Keratinocyte (primary cell): ENCODE measurements around the gene TGM1. TPM values are rescaled to one million over a fixed set of nuclear protein-coding genes. Genes with fewer than 3 reads are reported as not detected.
A peak's percentile ranks its signal among the peaks of the same experiment; 100 is the strongest.

Source experiments
- DNase-seq: peaks from one replicate; pipeline ENCODE4 v3.0.0-alpha.2; 2011; ENCODE audit warnings: low read depth, missing footprints, low spot score
- FAIRE-seq: peaks from 2 replicates; lab custom pipeline; 2011; peaks lifted over from hg19 to GRCh38; lab: Jason Lieb, UNC
- H2AFZ ChIP-seq: 2 replicates; pipeline ENCODE4 v1.6.0; 2012; ENCODE audit warnings: low read length, control low read depth, inconsistent platforms; ENCODE audit not compliant: control insufficient read depth
- H3K27ac ChIP-seq: 2 replicates; pipeline ENCODE4 v1.5.1; 2011; ENCODE audit warnings: low read length; ENCODE audit not compliant: control insufficient read depth, insufficient read depth
- H3K27me3 ChIP-seq: 3 replicates; pipeline ENCODE4 v1.6.0; 2011; ENCODE audit warnings: low read length; ENCODE audit not compliant: control insufficient read depth, insufficient read depth; ENCODE audit errors: extremely low read depth
- H3K36me3 ChIP-seq, 2 experiments: 2 replicates in 1 of 2; 3 replicates in 1 of 2; pipeline ENCODE4 v1.5.1; 2011; ENCODE audit warnings: low read length in 2 of 2, mild to moderate bottlenecking in 1 of 2; ENCODE audit not compliant: control insufficient read depth in 2 of 2, insufficient read depth in 2 of 2; ENCODE audit errors: extremely low read depth in 1 of 2
- H3K4me1 ChIP-seq: 3 replicates; pipeline ENCODE4 v1.5.1; 2011; ENCODE audit warnings: low read length; ENCODE audit not compliant: control insufficient read depth, insufficient read depth; ENCODE audit errors: extremely low read depth
- H3K4me2 ChIP-seq: 3 replicates; pipeline ENCODE4 v1.6.0; 2011; ENCODE audit warnings: low read depth, low read length; ENCODE audit not compliant: control insufficient read depth, insufficient read depth; ENCODE audit errors: extremely low read depth
- H3K4me3 ChIP-seq, 3 experiments: fragments of 200-600 bp in 1 of 3; sonication (generic) in 1 of 3; 2 replicates in 2 of 3; 3 replicates in 1 of 3; pipeline ENCODE4 v1.5.1; 2011 to 2016; ENCODE audit warnings: low read length in 3 of 3, mild to moderate bottlenecking in 3 of 3, control low read depth in 2 of 3, inconsistent platforms in 1 of 3, low read depth in 1 of 3, mixed read lengths in 1 of 3, mixed run types in 1 of 3, moderate library complexity in 1 of 3; ENCODE audit not compliant: control insufficient read depth in 2 of 3, insufficient read depth in 2 of 3; ENCODE audit errors: extremely low read depth in 1 of 3
- H3K79me2 ChIP-seq: 2 replicates; pipeline ENCODE4 v1.6.0; 2012; ENCODE audit warnings: low read length; ENCODE audit not compliant: control insufficient read depth, insufficient read depth
- H3K9ac ChIP-seq: 3 replicates; pipeline ENCODE4 v1.6.0; 2011; ENCODE audit warnings: low read length; ENCODE audit not compliant: control insufficient read depth, insufficient read depth; ENCODE audit errors: extremely low read depth
- H3K9me1 ChIP-seq: 3 replicates; pipeline ENCODE4 v1.6.0; 2011; ENCODE audit warnings: low read length; ENCODE audit not compliant: control insufficient read depth, insufficient read depth; ENCODE audit errors: extremely low read depth
- H3K9me3 ChIP-seq: 2 replicates; pipeline ENCODE4 v1.5.1; 2012; ENCODE audit warnings: low read depth, low read length; ENCODE audit not compliant: control insufficient read depth
- H4K20me1 ChIP-seq: 3 replicates; pipeline ENCODE4 v1.6.0; 2011; ENCODE audit warnings: low read length; ENCODE audit not compliant: control insufficient read depth, insufficient read depth; ENCODE audit errors: extremely low read depth
- CTCF ChIP-seq, 3 experiments: IDR thresholded peaks in 1 of 3; conservative IDR thresholded peaks in 1 of 3; optimal IDR thresholded peaks in 1 of 3; 2 replicates in 2 of 3; 3 replicates in 1 of 3; pipeline versions ENCODE3 to v1.5.1; 2011; ENCODE audit warnings: low read length in 3 of 3, mild to moderate bottlenecking in 3 of 3, moderate library complexity in 2 of 3, control low read depth in 1 of 3, inconsistent platforms in 1 of 3; ENCODE audit not compliant: insufficient read depth in 2 of 3; ENCODE audit errors: extremely low read depth in 1 of 3
- EZH2 ChIP-seq: IDR thresholded peaks from one replicate; pipeline ENCODE4 v1.6.1; 2012; ENCODE audit warnings: inconsistent platforms, mild to moderate bottlenecking, low read length, moderate library complexity
- dilution Hi-C: fragments of 300-500 bp; cut with MboI; formaldehyde crosslinking; loops from one replicate; pipeline ENCODE4 v1.7.0; 2020; ENCODE audit warnings: low sequenced_read_pairs; ENCODE audit not compliant: extremely low pct_ligation_motif_present
- polyA plus RNA-seq, 5 experiments: library from polyadenylated mRNA; depleted of rRNA in 3 of 5; stranded (reverse) in 3 of 5; stranded (forward) in 1 of 5; unstranded in 1 of 5; fragments of >200 nt; gene quantifications; 1 replicate in 1 of 5; 2 replicates in 3 of 5; 3 replicates in 1 of 5; pipeline versions ENCODE4 v1.2.1 to v1.2.3, GENCODE V29; 2011 to 2012; ENCODE audit warnings: missing spikeins in 2 of 5, low read depth in 1 of 5, low replicate concordance in 1 of 5

The TGM1 gene
- polyA plus RNA-seq, 1 donor (not counting 4 experiments of a cell fraction or from before 2014, with no cell fraction given) = 16.1 TPM

- peak within 1 kb of the TSS; percentile 98 for H3K4me2 ChIP-seq
- H3K36me3 ChIP-seq = peaks cover 12 to 26% of the 10 kb centered on the region in 2 experiments
- H3K9ac ChIP-seq = peak within 1 kb of the TSS; percentile 94
- H3K27ac ChIP-seq = peak within 1 kb of the TSS; percentile 97
- no peaks in the 10 kb centered on the region for H3K27me3 ChIP-seq
- no peak for DNase-seq
- peak within 1 kb of the TSS; percentile 96 for H2AFZ ChIP-seq
- dilution Hi-C loops = no loop called here
- H4K20me1 ChIP-seq = no peaks in the 10 kb centered on the region
- no peaks in the 10 kb centered on the region for H3K9me3 ChIP-seq
- no peaks in the 10 kb centered on the region for H3K9me1 ChIP-seq
- peak; percentile 61 for FAIRE-seq
- peak within 1 kb of the TSS; percentile 70 to 83 (median 82) for H3K4me3 ChIP-seq
- no peak for TF ChIP-seq CTCF (optimal IDR thresholded peaks at IDR 0.05 in 1 of 3, IDR thresholded peaks at IDR 0.05 in 1 of 3, conservative IDR thresholded peaks at IDR 0.05 in 1 of 3; ENCODE audit: extremely low read depth in 1 of 3, insufficient read depth in 2 of 3, low read length in 3 of 3)
- TF ChIP-seq EZH2 = no peak
- H3K79me2 ChIP-seq = peaks cover 69% of the 10 kb centered on the region
- peaks cover 29% of the 10 kb centered on the region for H3K4me1 ChIP-seq
Observed at GRCh38 chr14:24232121-24232644, 30.8 kb downstream of the TGM1 start, which contains the start of gene NEDD8. NEDD8 (minus strand) TSS chr14:24232367; CDS start chr14:24232267, 100 bp downstream.

GRCh38 chr14:24231263-24232120, 31.5 kb downstream of the TGM1 start:
- Histone ChIP-seq H4K20me1 (no peaks in the 10 kb centered on the region), H2AFZ (peak overlapping the region; percentile 64), H3K4me3 (peak overlapping the region; percentile 70 to 83 (median 82)), H3K4me2 (peak overlapping the region; percentile 98), H3K9me3 (no peaks in the 10 kb centered on the region), H3K9me1 (no peaks in the 10 kb centered on the region), H3K4me1 (peaks cover 29% of the 10 kb centered on the region), H3K9ac (peak overlapping the region; percentile 94), H3K27me3 (no peaks in the 10 kb centered on the region), H3K36me3 (peaks cover 9 to 19% of the 10 kb centered on the region in 2 experiments), H3K27ac (peak overlapping the region; percentile 97), H3K79me2 (peaks cover 76% of the 10 kb centered on the region)
- dilution Hi-C loops = no loop called here
- FAIRE-seq (no peak), DNase-seq (no peak)
- no peak for TF ChIP-seq CTCF (optimal IDR thresholded peaks at IDR 0.05 in 1 of 3, IDR thresholded peaks at IDR 0.05 in 1 of 3, conservative IDR thresholded peaks at IDR 0.05 in 1 of 3; ENCODE audit: extremely low read depth in 1 of 3, insufficient read depth in 2 of 3, low read length in 3 of 3)
- TF ChIP-seq EZH2 = no peak
